GM20431 (cell line): ENCODE results near the gene CCNI2.

Experiments used
- in situ Hi-C: fragments of 300-500 bp; cut with MseI, MboI; formaldehyde crosslinking; loops from one replicate; pipeline ENCODE4 v1.15.0; 2020; ENCODE audit warnings: low sequenced_read_pairs; ENCODE audit not compliant: unreplicated experiment

The CCNI2 gene

GRCh38 chr5:132763181-132764036 lies 16.2 kb downstream of the CCNI2 start:
- in situ Hi-C loops = no loop called here

DNA sequence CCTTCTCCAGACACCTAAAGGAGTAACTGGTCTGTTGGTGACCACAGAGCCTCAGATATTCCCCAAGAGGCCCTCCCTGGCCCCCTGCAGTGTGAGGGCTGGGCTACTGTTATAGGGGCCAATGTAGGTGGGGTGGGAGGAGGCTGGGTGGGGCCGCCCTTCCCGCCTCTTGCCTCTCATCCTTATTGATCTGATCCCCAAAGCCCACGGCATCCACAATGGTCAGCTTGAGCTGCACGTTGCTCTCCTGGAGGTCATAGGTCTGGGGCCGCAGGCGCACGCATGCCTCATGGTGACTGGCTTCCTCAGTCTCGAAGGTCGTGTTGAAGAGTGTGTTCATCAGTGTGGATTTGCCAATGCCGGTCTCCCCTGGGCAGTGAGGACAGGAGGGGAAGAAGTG lies 16.8 kb downstream of the CCNI2 start:
- in situ Hi-C loops = no loop called here

- in situ Hi-C loops = no loop called here
Measured at GRCh38 chr5:132764671-132765238, 17.5 kb downstream of the CCNI2 start.

DNA sequence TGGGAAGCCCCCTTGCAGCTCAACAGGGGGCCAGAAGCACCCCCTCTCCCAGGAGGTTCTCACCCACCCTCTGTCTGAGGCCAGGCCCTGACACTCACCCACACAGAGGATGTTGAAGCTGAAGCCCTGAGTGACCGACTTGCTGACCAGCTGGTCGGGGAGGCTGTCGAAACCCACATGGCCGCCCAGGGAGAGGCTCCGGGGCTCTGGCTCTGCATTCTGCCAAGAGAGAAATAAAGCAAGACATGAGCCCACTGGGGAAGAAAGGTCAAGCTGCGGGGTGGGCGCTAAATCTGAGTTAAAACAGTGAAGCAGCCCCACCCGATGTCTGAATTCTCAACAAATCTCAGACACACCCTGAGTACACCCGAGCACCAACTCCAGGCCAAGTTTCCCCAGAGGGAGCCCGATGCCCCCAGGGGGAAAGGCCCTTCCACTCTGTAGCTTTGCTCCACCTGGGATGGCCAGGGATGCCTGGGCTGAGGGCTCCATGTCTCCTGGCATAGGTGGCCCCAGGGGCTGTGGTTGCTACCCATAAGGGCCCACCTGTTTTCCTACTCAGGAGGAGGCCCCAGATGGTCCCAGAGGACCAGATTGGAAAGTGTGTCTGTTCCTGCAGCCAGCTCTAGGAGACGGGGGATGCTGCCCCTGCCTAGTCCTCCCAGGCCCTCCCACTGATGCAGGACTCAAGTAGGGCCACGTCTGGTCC lies 18.2 kb downstream of the CCNI2 start:
- in situ Hi-C loops = no loop called here

DNA sequence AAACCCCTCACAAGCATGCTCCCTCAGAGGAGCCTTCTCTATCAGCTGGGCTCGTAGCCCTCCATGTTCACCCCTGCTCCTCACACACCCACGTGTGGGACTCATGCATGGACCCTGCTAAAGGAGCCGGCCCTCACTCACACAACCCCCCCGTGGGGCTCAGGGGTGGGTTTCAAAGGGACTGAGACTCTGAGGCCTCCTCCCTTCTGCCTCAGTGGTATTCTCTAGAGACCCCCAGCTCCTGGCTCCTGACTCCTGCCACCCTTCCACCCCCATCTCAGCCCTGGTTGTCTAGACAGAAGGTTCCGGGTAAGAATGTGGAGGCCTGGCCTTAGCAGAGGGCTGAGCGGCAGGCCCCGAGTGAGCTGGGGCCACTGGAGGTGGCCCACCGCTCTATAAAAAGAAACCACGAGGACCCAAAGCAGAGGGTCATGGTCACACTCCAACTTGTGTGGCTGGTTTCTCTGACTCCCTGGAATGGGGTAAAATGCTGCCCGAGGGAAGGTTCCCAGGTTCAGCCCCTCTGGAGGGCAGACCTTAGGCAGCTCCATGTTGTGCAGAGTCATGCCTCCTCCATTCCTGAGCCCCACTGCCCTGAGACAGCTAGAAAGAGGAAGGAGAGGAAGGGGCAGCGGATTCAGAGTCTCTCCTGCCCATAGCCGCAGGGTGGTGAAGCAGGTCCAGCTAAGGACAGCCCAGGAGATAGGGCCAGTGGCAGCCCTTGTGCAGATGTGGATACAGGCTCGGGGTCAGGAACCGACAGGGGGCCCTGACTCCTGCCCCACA lies 19.0 kb downstream of the CCNI2 start:
- in situ Hi-C loops = no loop called here

DNA sequence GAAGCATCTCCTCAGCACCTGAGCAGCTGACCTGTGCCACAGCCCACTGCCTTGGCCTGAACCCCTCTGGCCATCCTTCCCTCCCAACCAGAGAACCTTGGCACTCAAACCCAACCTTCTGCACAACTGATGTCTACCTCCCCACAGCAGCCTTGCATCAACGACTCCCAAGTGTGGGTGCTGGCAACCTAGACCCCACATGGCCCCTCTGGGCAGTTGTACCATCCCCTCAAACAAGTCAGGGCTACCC lies 19.5 kb downstream of the CCNI2 start:
- in situ Hi-C loops = no loop called here

- in situ Hi-C loops = no loop called here
Measured at GRCh38 chr5:132767150-132767549, 19.9 kb downstream of the CCNI2 start.

DNA sequence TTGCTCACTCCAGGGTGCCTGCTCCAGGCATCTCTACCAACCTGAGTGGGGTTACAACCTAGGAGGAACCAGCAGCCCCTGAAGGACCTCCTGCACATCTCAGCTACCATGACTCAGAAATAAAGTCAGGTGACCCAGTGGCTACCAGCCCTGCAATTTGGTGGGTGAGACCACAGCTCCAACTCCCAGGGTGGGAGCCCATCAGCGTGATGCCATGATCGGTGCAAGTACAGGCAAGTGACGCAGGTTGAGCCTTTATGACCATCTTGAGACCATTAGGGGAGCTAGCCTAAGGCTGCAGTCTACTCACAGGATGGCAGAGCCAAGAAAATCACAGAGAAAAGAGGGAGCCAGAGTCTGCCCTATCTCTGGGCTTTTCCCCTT lies 21.3 kb downstream of the CCNI2 start:
- in situ Hi-C loops = no loop called here

GRCh38 chr5:132770476-132771159 lies 23.4 kb downstream of the CCNI2 start:
- in situ Hi-C loops = no loop called here

GRCh38 chr5:132771503-132771998 lies 24.3 kb downstream of the CCNI2 start:
- in situ Hi-C loops = no loop called here

GRCh38 chr5:132772291-132773070 lies 25.3 kb downstream of the CCNI2 start:
- in situ Hi-C loops = no loop called here

- in situ Hi-C loops = no loop called here
Measured at GRCh38 chr5:132773114-132773513, 25.9 kb downstream of the CCNI2 start.

- in situ Hi-C loops = no loop called here
Measured at GRCh38 chr5:132773601-132774355, 26.6 kb downstream of the CCNI2 start.

DNA sequence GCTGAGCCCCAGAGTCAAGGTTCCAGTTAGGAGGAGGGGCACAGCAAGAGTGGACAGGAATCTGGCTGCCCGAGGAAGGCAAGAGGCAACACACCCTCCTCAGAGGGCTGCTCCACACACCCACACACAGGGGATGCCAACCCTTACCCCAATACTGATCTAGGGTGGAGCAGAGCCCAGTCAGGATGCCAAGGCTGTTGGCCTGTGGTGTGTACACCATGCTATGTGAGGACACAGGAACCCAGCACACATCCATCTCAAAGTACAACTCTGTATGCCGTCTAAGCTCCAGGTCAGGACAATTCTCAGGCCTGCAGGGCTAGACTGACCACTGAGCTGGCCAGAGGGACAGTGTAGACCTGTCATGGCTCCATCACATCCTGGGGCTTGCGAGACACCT lies 27.2 kb downstream of the CCNI2 start:
- in situ Hi-C loops = no loop called here

- in situ Hi-C loops = no loop called here
Measured at GRCh38 chr5:132774896-132775295, 27.7 kb downstream of the CCNI2 start.

DNA sequence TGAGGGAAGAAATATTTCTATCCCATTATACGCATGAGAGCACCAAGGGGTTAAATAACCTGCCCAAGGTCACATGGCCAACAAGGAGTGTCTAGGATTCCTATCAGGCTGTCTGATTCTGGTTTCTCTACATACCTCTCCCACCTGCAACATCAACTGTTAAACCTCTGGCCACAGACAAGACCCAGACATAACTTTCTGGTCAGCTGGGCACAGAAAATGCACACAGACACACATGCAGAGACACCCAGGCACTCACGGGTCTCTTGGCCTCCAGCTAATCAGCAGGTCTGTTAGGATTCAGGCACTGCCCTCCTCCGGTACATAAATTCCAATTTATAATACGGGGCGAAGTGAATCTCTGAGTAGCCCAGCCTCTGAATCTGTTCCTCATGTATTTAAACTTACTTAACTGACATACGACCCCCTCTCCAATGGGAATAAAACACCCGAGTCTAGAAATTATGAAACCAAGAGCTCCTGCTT lies 28.3 kb downstream of the CCNI2 start:
- in situ Hi-C loops = no loop called here

DNA sequence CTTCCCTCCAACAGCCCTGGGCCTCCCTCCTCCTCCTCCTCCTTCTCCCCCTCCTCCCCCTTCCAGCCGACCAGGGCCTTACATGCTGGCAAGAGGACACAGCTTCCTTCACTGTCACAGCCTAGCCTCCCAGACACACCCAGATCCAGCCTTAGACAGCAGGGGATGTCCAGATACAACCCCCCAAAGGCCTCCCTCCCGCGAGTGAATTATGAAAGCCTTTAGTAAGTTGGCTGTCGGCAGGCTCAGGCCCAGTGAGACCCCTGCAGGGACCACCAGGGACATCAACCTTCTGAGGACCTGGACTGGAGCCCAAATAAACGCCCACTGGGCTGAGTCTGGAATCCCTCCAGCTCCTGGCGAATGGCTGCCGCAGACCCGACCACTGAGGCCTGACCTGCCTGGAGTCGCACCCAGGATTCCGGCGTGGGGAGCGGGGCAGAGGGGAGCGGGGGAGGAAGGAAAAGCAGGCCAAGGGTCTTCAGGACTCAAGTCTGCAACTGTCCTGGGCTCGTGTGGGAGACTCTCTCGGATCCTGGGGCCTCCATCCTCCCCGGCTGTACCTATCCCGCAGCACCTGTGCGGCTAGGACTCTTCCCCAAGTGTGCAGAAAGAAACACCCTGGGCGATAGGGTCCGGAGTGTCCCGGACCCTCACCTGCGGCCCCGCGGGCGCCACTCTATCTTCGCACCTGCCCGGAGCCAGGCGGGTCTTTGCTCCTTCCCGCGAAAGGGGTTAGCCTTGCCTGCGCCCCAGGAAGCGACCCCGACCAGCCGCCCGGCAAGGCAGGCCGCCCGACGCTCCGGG lies 29.1 kb downstream of the CCNI2 start:
- in situ Hi-C loops = no loop called here

GRCh38 chr5:132776938-132777208 lies 29.6 kb downstream of the CCNI2 start:
- in situ Hi-C loops = no loop called here
